Measurements from ENCODE around the gene GRM7. TPM values are rescaled to one million over a fixed set of nuclear protein-coding genes. Genes with fewer than 3 reads are reported as not detected.

Gene GRM7
- total and polyA plus RNA-seq, 9 of the 15 experiments (the other 6 are each of a cell fraction or from before 2014, with no cell fraction given): not detected

DNA sequence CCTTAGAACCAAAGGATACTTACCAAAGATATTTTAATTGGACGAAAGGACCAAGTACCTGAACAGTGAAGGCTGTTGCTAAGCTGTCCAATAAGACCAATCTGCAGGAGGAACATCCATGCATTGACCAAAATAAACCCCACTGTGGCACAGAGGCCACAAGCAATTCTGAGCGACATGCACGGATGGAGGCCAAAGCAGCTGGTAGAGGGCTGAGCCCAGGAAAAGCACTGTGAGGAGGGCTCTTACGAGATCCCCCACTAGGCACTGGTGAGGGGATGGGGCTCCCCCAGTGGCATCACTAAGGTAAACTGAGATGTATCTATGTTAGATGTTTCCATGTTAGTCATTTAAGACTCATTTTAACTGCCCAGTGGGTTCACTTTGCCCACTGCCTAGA is 920.5 kb downstream of the GRM7 start (continued):
- TF ChIP-seq, protein P1, sequence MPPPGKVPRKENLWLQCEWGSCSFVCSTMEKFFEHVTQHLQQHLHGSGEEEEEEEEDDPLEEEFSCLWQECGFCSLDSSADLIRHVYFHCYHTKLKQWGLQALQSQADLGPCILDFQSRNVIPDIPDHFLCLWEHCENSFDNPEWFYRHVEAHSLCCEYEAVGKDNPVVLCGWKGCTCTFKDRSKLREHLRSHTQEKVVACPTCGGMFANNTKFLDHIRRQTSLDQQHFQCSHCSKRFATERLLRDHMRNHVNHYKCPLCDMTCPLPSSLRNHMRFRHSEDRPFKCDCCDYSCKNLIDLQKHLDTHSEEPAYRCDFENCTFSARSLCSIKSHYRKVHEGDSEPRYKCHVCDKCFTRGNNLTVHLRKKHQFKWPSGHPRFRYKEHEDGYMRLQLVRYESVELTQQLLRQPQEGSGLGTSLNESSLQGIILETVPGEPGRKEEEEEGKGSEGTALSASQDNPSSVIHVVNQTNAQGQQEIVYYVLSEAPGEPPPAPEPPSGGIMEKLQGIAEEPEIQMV (tag; conservative IDR thresholded peaks at IDR 0.05; ENCODE audit: low read depth): no peak
- TF ChIP-seq ZEB2 (IDR thresholded peaks at IDR 0.05) (no peak), ZNF274 (IDR thresholded peaks at IDR 0.05; ENCODE audit: borderline replicate concordance, low read depth, low read length) (no peak)

DNA sequence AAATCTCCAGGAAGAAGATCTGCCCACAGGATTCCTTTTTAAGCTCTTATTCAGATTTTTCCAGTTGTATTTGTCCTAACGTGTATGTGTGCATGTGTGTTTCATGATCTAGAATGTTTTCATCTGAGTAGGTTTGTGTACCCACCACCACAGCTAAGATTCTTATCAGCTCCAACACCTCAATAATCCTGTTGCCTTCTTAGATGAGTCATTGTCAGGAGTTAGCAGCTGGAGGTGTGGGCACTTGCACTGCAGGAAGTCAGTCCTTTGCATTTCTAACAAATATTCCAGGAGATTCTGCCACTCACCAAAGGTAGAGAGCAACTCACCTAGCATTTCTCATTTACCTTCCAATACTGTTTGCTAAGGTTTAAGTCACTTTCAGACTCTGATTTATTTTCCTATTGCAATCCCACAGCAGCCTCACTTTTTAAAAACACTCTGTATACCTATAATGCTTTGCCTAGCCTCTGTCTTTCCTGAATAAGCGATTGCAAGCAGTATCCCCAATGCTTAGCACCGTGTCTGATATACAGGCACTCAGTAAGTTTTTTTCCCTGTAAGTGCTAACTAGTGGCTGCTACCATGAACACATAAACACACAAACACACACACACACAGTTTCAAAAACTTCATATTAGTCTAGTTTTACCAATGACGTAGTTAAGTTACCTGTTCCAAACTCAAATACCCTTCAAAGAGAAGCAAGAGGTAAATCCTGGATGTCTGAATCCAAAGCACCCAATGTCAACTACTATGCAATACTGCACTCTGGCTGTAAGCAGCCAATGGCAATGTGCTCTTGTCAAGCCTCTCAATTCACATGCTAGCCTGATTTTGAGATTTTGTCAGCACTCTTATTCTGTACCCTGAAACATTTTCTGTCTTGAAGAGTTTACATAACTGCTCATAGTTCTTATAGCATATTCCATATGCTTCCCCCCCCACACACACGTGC is 927.2 kb downstream of the GRM7 start:
- H3K4me1 ChIP-seq (replicated peaks in 1 of 2; ENCODE audit: control insufficient read depth in 2 of 2, insufficient read depth in 2 of 2, low read length in 2 of 2): no peaks in the 10 kb centered on the region
- H3K9ac ChIP-seq (ENCODE audit: insufficient read depth in 1 of 2, low read depth in 2 of 2, low read length in 2 of 2): no peak overlapping the region
- intact Hi-C loops (cut with micrococcal nuclease) (no loop called here), in situ Hi-C loops (cut with MboI) (no loop called here)
- WGBS (ENCODE audit: insufficient coverage, low coverage, missing lambda C conversion rate): 0% methylated on average over 5 of the region's 5 CpGs
- TF ChIP-seq RAD21 (CRISPR knock-in tag; conservative IDR thresholded peaks at IDR 0.05 in 1 of 2, IDR thresholded peaks at IDR 0.05 in 1 of 2) (peak in 1 of 2 experiments; percentile 25; a peak in 1 of 4 replicates), XRCC3 (IDR thresholded peaks at IDR 0.05) (no peak), MYNN (IDR thresholded peaks at IDR 0.05) (no peak), MYNN (CRISPR knock-in tag; IDR thresholded peaks at IDR 0.05) (no peak), YY1 (IDR thresholded peaks at IDR 0.05; ENCODE audit: borderline replicate concordance in 1 of 3, control insufficient read depth in 1 of 3, extremely low read depth in 1 of 3, insufficient read depth in 3 of 3, insufficient read length in 1 of 3, insufficient replicate concordance in 2 of 3, low read depth in 1 of 3, low read length in 2 of 3) (no peak)
- TF ChIP-seq, protein P2, sequence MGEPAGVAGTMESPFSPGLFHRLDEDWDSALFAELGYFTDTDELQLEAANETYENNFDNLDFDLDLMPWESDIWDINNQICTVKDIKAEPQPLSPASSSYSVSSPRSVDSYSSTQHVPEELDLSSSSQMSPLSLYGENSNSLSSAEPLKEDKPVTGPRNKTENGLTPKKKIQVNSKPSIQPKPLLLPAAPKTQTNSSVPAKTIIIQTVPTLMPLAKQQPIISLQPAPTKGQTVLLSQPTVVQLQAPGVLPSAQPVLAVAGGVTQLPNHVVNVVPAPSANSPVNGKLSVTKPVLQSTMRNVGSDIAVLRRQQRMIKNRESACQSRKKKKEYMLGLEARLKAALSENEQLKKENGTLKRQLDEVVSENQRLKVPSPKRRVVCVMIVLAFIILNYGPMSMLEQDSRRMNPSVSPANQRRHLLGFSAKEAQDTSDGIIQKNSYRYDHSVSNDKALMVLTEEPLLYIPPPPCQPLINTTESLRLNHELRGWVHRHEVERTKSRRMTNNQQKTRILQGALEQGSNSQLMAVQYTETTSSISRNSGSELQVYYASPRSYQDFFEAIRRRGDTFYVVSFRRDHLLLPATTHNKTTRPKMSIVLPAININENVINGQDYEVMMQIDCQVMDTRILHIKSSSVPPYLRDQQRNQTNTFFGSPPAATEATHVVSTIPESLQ (CRISPR knock-in tag; IDR thresholded peaks at IDR 0.05): no peak
- no peak overlapping the region for H3K4me2 ChIP-seq (ENCODE audit: insufficient read depth, low read length)
- ChIA-PET POLR2A (no interaction called here), CTCF (ENCODE audit: low intra/inter-chr PET ratio) (no interaction called here)
- no peaks in the 10 kb centered on the region for H4K20me1 ChIP-seq (replicated peaks; ENCODE audit: control insufficient read depth, insufficient read depth, low read length)
- ATAC-seq (no peak), DNase-seq (ENCODE audit: extremely low read depth in 1 of 4, low spot score in 3 of 4) (no peak), FAIRE-seq (no peak)
- no peaks in the 10 kb centered on the region for H3K27me3 ChIP-seq (ENCODE audit: control insufficient read depth in 2 of 2, insufficient read depth in 2 of 2, low read length in 2 of 2)
- no peak overlapping the region for H3K27ac ChIP-seq (ENCODE audit: extremely low read depth, low read depth, low read length)
- no peak overlapping the region for H2AFZ ChIP-seq (ENCODE audit: low read depth, low read length)
- no TSS peak for BruUV-seq (replicated peaks)
- H3K9me3 ChIP-seq (replicated peaks; ENCODE audit: control insufficient read depth, insufficient read depth, low read depth, low read length): peaks cover 4% of the 10 kb centered on the region; the same call in 1 of the 2 replicates
- no peak overlapping the region for H3K4me3 ChIP-seq
- H3K79me2 ChIP-seq (ENCODE audit: control insufficient read depth, insufficient read depth, low read length): no peaks in the 10 kb centered on the region
- no peaks in the 10 kb centered on the region for H3K9me1 ChIP-seq (ENCODE audit: control insufficient read depth, insufficient read depth, low read length)
- H3K36me3 ChIP-seq (ENCODE audit: control insufficient read depth, insufficient read depth, low read length): no peaks in the 10 kb centered on the region

Data from K562 (cell line).